Fibroblast of pulmonary artery (primary cell): ENCODE results near the gene ALOX15.
"Not testable (repeated sequence)": the region's sequence is repeated elsewhere in the genome, so short reads cannot be mapped to it uniquely, and the experiment has no call there.

Source experiments
- DNase-seq: peaks from one replicate; pipeline ENCODE4 v3.0.0-alpha.2; 2010; ENCODE audit warnings: low read depth
- H3K4me3 ChIP-seq: replicated peaks from 2 replicates; pipeline ENCODE4 v1.5.1; 2011; ENCODE audit warnings: low read depth, mild to moderate bottlenecking, control low read depth, low read length, moderate library complexity
- CTCF ChIP-seq: IDR thresholded peaks from 2 replicates; pipeline ENCODE4 v1.5.1; 2011; ENCODE audit warnings: mild to moderate bottlenecking, control low read depth, low read length, inconsistent platforms; ENCODE audit errors: missing control alignments

Gene ALOX15

GRCh38 chr17:4641297-4642195 lies at the start of gene ALOX15:
ALOX15 (minus strand) TSS chr17:4641678; CDS start chr17:4641651, 27 bp downstream.
- H3K4me3 ChIP-seq: no peak within 1 kb of the TSS
- TF ChIP-seq CTCF: no peak
- DNase-seq: no peak

GRCh38 chr17:4690745-4691144 lies 49.3 kb upstream of the ALOX15 start:
- no peak for DNase-seq
- no peak overlapping the region for H3K4me3 ChIP-seq
- TF ChIP-seq CTCF: no peak

GRCh38 chr17:4689872-4690271 lies 48.4 kb upstream of the ALOX15 start:
- not testable (repeated sequence) for H3K4me3 ChIP-seq, DNase-seq

- not testable (repeated sequence) for H3K4me3 ChIP-seq
- DNase-seq: peak; percentile 21
Observed at GRCh38 chr17:4683739-4684138, 42.3 kb upstream of the ALOX15 start.

GRCh38 chr17:4679658-4680057 lies 38.2 kb upstream of the ALOX15 start:
- H3K4me3 ChIP-seq: no peak overlapping the region
- peak; percentile 45 for DNase-seq
- TF ChIP-seq CTCF: no peak

- DNase-seq: peak; percentile 72
- H3K4me3 ChIP-seq: no peak overlapping the region
- TF ChIP-seq CTCF: no peak
Observed at GRCh38 chr17:4678448-4679026, 37.1 kb upstream of the ALOX15 start.

GRCh38 chr17:4676791-4677190 lies 35.3 kb upstream of the ALOX15 start:
- DNase-seq: no peak
- no peak for TF ChIP-seq CTCF
- H3K4me3 ChIP-seq: no peak overlapping the region

- no peak for TF ChIP-seq CTCF
- no peak for DNase-seq
- no peak overlapping the region for H3K4me3 ChIP-seq
Observed at GRCh38 chr17:4675791-4676190, 34.3 kb upstream of the ALOX15 start.
